ENCODE results near the gene MYO5C. TPM values are rescaled to one million over a fixed set of nuclear protein-coding genes. Genes with fewer than 3 reads are reported as not detected.
A peak's percentile ranks its signal among the peaks of the same experiment; 100 is the strongest.
"Not testable (repeated sequence)": the region's sequence is repeated elsewhere in the genome, so short reads cannot be mapped to it uniquely, and the experiment has no call there.

Gene MYO5C
- total RNA-seq, 1 donor from 2014 or later, result 22.9 TPM

GRCh38 chr15:52178765-52179164 is 116.8 kb downstream of the MYO5C start:
- peak overlapping the region; percentile 57 for H3K27ac Mint-ChIP-seq (ENCODE audit: unreplicated experiment)
- no peak for TF ChIP-seq CTCF (IDR thresholded peaks at IDR 0.05; ENCODE audit: unreplicated experiment)
- H3K27me3 Mint-ChIP-seq (ENCODE audit: unreplicated experiment), result peaks cover 5% of the 10 kb centered on the region
- H3K4me1 Mint-ChIP-seq (ENCODE audit: unreplicated experiment), result peaks cover 7% of the 10 kb centered on the region
- no peaks in the 10 kb centered on the region for H3K9me3 Mint-ChIP-seq (ENCODE audit: unreplicated experiment)
- H3K36me3 Mint-ChIP-seq (ENCODE audit: low read depth, unreplicated experiment), result no peaks in the 10 kb centered on the region
- no peak for DNase-seq (ENCODE audit: low spot score)
- peak overlapping the region; percentile 94 for H3K4me3 Mint-ChIP-seq (ENCODE audit: unreplicated experiment)

GRCh38 chr15:52172869-52173268 is 122.7 kb downstream of the MYO5C start:
- H3K9me3 Mint-ChIP-seq (ENCODE audit: unreplicated experiment), result no peaks in the 10 kb centered on the region
- no peaks in the 10 kb centered on the region for H3K36me3 Mint-ChIP-seq (ENCODE audit: low read depth, unreplicated experiment)
- H3K27me3 Mint-ChIP-seq (ENCODE audit: unreplicated experiment), result no peaks in the 10 kb centered on the region
- H3K27ac Mint-ChIP-seq (ENCODE audit: unreplicated experiment), result no peak overlapping the region
- peaks cover 8% of the 10 kb centered on the region for H3K4me1 Mint-ChIP-seq (ENCODE audit: unreplicated experiment)
- DNase-seq (ENCODE audit: low spot score), result no peak
- no peak for TF ChIP-seq CTCF (IDR thresholded peaks at IDR 0.05; ENCODE audit: unreplicated experiment)
- no peak overlapping the region for H3K4me3 Mint-ChIP-seq (ENCODE audit: unreplicated experiment)

GRCh38 chr15:52171807-52172206 is 123.8 kb downstream of the MYO5C start:
- no peak for TF ChIP-seq CTCF (IDR thresholded peaks at IDR 0.05; ENCODE audit: unreplicated experiment)
- Mint-ChIP-seq H3K9me3 (ENCODE audit: unreplicated experiment) (no peaks in the 10 kb centered on the region), H3K27me3 (ENCODE audit: unreplicated experiment) (no peaks in the 10 kb centered on the region), H3K4me3 (ENCODE audit: unreplicated experiment) (no peak overlapping the region), H3K27ac (ENCODE audit: unreplicated experiment) (no peak overlapping the region), H3K4me1 (ENCODE audit: unreplicated experiment) (peaks cover 8% of the 10 kb centered on the region), H3K36me3 (ENCODE audit: low read depth, unreplicated experiment) (no peaks in the 10 kb centered on the region)
- no peak for DNase-seq (ENCODE audit: low spot score)

- no peaks in the 10 kb centered on the region for H3K27me3 Mint-ChIP-seq (ENCODE audit: unreplicated experiment)
- H3K4me3 Mint-ChIP-seq (ENCODE audit: unreplicated experiment), result no peak overlapping the region
- H3K4me1 Mint-ChIP-seq (ENCODE audit: unreplicated experiment), result peaks cover 8% of the 10 kb centered on the region
- no peaks in the 10 kb centered on the region for H3K9me3 Mint-ChIP-seq (ENCODE audit: unreplicated experiment)
- H3K27ac Mint-ChIP-seq (ENCODE audit: unreplicated experiment), result no peak overlapping the region
- DNase-seq (ENCODE audit: low spot score), result no peak
- TF ChIP-seq CTCF (IDR thresholded peaks at IDR 0.05; ENCODE audit: unreplicated experiment), result no peak
- no peaks in the 10 kb centered on the region for H3K36me3 Mint-ChIP-seq (ENCODE audit: low read depth, unreplicated experiment)
Measured at GRCh38 chr15:52171386-52171785, 124.2 kb downstream of the MYO5C start.

GRCh38 chr15:52170199-52170598 is 125.4 kb downstream of the MYO5C start:
- H3K4me1 Mint-ChIP-seq (ENCODE audit: unreplicated experiment), result not testable (repeated sequence)

GRCh38 chr15:52165494-52166131 is 130.0 kb downstream of the MYO5C start:
- H3K9me3 Mint-ChIP-seq (ENCODE audit: unreplicated experiment); H3K36me3 Mint-ChIP-seq (ENCODE audit: low read depth, unreplicated experiment); H3K27ac Mint-ChIP-seq (ENCODE audit: unreplicated experiment); DNase-seq (ENCODE audit: low spot score); H3K4me1 Mint-ChIP-seq (ENCODE audit: unreplicated experiment); H3K27me3 Mint-ChIP-seq (ENCODE audit: unreplicated experiment); H3K4me3 Mint-ChIP-seq (ENCODE audit: unreplicated experiment): not testable (repeated sequence)

More at GRCh38 chr15:52170199-52170598, 125.4 kb downstream of the MYO5C start:
- H3K4me3 Mint-ChIP-seq (ENCODE audit: unreplicated experiment); H3K36me3 Mint-ChIP-seq (ENCODE audit: low read depth, unreplicated experiment); H3K27me3 Mint-ChIP-seq (ENCODE audit: unreplicated experiment); H3K27ac Mint-ChIP-seq (ENCODE audit: unreplicated experiment); H3K9me3 Mint-ChIP-seq (ENCODE audit: unreplicated experiment); DNase-seq (ENCODE audit: low spot score): not testable (repeated sequence)
